HG03439 (cell line): ENCODE data around the gene TBX10.
"Not testable (repeated sequence)": the region's sequence is repeated elsewhere in the genome, so short reads cannot be mapped to it uniquely, and the experiment has no call there.

ENCODE experiments used
- ATAC-seq: cut with Tn5 transposase; IDR thresholded peaks from one replicate; pipeline ENCODE4 v1.9.1; 2021; ENCODE audit warnings: mild to moderate bottlenecking, moderate library complexity; ENCODE audit not compliant: unreplicated experiment

TBX10 gene

GRCh38 chr11:67632175-67632981 lies 7.2 kb downstream of the TBX10 start:
- ATAC-seq, result no peak

DNA sequence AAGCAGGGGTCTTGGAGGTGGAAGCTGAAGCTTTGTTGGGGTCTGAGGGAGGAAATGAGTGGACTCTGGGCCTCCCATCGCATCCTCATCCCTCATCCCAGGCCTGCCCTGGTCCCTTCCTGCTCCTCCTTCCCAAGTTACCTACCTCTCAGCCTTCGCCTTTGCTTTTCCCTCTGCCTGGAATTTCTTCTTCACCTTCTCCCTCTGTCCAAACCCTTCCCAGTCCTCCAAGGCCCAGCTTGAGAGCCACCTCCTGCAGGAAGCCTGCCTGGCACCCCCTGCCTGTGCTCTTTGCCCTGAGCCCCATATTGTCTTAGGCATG lies 7.7 kb downstream of the TBX10 start:
- ATAC-seq, result no peak

DNA sequence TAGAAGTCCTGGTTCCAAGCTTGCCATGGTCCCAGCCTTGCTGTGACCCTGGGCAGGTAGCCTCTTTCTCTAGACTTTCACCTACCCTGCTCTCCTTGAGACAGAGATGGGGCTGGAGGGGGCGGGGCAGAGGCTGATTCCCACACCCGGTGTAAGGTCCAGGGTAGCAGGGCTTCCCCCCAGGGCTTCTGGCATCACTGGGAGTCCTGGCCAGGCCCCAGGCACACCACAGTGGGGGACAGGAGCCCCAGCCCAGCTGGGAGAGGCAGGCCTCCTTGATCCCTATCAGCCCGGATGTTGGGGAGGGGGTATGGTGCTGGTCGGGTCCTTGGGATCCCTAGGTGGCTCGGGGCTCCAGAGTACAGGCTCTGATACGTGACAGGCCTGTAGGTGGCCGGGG lies 8.2 kb downstream of the TBX10 start:
- ATAC-seq, result no peak

GRCh38 chr11:67630943-67631331 lies 8.6 kb downstream of the TBX10 start:
- no peak for ATAC-seq

DNA sequence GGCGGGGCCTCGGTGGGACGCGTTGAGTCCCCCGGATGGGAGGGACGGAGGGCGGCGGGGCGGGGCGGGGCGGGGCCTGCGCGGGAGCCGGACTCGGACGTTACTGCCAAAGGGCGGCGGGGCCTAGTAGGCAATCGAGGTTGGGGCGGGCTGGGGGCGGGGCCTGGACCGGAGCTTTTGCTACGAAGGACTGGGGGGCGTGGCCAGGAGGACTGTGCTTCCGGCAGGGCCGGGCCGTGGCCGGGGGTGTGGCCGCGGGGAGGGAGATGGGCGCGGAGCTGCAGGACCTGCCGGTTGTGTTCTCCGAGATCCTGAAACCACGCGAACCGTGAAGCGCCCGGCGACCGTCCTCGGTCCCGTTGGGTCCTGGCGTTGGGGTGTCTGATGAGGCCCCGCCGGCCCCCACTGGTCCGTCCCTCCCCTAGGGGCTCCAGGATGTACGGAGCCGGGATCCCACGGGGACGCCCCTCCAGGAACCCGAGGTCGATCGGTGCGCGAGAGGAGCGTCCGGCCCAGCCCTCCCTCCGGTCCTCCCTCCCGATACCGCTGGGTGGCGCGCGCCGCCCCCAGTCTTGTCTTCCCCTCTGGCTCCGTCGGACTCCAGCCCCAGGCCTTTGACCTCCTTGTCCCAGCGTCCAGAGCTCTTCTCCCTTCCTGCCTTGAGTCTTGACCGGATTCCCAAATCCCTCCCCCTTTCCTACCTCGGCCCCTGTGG lies 9.2 kb downstream of the TBX10 start:
- peak; percentile 63 for ATAC-seq

GRCh38 chr11:67629386-67630227 lies 10.0 kb downstream of the TBX10 start, which contains the start of gene NUDT8:
NUDT8 (minus strand) TSS chr11:67629937; CDS start chr11:67629911, 26 bp downstream.
- peak; percentile 46 for ATAC-seq

DNA sequence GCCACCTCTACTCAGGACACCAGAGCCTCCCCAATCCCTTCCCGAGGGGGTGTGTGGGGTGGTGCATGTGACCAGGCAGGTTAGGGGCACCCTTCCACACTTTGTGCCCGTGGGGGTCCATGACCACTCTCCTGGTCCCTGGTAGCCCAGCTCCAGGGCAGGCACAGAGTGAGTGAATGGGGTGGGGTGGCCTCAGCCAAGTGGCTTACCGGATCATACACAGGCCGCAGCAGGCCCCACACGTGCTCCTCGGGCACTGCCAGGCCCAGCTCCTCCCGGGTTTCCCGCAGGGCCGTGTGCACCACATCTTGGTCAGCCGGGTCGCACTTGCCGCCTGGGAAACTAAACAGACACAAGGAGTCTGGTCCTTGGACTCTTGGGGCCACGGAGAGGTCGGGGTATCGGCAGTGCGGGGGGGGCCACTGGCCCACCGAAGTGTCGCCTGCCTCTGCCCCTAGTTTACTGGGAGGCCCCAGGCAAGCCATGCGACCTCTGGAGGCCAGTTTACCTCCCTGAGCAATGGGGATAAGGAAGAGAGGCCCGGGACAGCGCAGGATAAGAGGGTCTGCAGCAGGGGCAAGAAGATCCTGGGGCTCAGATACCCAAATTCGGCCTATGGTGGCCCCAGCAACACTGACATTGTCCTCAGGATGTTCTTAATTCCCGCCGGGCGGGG lies 10.7 kb downstream of the TBX10 start:
- no peak for ATAC-seq

GRCh38 chr11:67627812-67628624 lies 11.5 kb downstream of the TBX10 start:
- ATAC-seq, result no peak

DNA sequence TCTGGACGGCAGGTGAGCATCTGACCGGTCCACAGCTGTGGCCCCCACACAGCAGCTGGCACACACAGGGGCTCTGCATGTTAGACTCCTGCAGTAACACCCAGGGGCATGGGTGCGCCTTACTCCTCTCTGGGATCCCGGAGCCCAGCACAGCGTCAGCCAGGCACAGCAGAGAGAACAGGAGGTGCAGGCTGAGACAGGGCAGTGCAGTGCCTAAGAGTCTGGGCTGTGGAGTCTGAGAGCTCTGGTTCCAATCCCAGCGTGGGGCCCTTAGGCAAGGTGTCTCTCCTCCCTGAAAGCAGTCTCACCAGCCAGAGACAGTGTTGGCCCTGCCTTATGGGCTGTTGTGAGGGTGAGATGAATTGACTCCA lies 12.1 kb downstream of the TBX10 start:
- no peak for ATAC-seq

- no peak for ATAC-seq
Observed at GRCh38 chr11:67626970-67627369, 12.6 kb downstream of the TBX10 start.

DNA sequence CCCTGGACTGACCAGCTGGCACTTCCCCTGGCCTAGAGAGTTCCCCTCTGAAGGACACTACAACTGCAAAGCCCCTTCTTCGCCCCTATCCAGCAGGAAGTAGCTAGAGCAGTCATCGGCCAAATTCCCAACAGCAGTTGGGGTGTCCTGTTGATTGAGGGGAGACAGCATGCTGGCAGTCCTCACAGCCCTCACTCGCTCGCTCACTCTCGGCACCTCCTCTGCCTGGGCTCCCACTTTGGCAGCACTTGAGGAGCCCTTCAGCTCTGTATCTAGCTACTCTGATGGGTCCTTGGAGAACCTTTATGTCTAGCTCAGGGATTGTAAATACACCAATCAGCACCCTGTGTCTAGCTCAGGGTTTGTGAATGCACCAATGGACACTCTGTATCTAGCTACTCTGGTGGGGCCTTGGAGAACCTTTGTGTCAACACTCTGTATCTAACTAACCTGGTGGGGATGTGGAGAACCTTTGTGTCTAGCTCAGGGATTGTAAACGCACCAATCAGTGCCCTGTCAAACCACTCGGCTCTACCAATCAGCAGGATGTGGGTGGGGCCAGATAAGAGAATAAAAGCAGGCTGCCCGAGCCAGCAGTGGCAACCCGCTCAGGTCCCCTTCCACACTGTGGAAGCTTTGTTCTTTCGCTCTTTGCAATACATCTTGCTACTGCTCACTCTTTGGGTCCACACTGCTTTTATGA lies 13.3 kb downstream of the TBX10 start:
- not testable (repeated sequence) for ATAC-seq

DNA sequence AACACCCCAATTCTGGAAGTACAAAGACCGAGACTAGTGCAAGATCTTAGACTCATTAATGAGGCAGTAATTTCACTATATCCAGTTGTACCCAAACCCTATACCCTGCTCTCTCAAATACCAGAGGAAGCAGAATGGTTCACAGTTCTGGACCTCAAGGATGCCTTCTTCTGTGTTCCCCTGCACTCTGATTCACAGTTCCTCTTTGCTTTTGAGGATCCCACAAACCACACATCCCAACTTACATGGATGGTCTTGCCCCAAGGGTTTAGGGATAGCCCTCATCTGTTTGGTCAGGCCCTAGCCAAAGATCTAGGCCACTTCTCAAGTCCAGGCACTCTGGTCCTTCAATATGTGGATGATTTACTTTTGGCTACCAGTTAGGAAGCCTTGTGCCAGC lies 15.8 kb downstream of the TBX10 start:
- ATAC-seq, result not testable (repeated sequence)

DNA sequence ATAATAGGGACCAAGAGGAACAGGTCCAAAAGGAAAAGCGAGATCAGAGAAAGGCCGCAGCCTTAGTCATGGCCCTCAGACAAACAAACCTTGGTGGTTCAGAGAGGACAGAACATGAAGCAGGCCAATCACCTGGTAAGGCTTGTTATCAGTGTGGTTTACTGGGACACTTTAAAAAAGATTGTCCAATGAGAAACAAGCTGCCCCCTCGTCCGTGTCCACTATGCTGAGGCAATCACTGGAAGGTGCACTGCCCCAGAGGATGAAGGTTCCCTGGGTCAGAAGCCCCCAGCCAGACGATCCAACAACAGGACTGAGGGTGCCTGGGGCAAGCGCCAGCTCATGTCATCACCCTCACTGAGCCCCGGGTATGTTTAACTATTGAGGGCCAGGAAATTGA lies 16.7 kb downstream of the TBX10 start:
- not testable (repeated sequence) for ATAC-seq

GRCh38 chr11:67621928-67622327 lies 17.6 kb downstream of the TBX10 start:
- not testable (repeated sequence) for ATAC-seq

GRCh38 chr11:67620621-67621020 lies 18.9 kb downstream of the TBX10 start:
- ATAC-seq, result not testable (repeated sequence)

GRCh38 chr11:67619683-67620618 lies 19.6 kb downstream of the TBX10 start:
- ATAC-seq, result not testable (repeated sequence)

DNA sequence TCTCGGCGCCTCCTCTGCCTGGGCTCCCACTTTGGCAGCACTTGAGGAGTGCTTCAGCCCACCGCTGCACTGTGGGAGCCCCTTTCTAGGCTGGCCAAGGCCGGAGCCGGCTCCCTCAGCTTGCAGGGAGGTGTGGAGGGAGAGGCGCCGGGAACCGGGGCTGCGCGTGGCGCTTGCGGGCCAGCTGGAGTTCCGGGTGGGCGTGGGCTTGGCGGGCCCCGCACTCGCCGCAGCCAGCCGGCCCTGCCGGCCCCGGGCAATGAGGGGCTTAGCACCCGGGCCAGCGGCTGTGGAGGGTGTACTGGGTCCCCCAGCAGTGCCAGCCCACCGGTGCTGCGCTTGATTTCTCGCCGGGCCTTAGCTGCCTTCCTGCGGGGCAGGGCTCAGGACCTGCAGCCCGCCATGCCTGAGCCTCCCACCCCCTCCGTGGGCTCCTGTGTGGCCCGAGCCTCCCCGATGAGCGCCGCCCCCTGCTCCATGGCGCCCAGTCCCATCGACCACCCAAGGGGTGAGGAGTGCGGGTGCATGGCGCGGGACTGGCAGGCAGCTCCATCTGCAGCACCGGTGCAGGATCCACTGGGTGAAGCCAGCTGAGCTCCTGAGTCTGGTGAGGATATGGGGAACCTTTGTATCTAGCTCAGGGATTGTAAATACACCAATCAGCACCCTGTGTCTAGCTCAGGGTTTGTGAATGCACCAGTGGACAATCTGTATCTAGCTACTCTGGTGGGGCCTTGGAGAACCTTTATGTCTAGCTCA lies 20.5 kb downstream of the TBX10 start:
- not testable (repeated sequence) for ATAC-seq
